ENCODE measurements around the gene UBL4B.

DNA sequence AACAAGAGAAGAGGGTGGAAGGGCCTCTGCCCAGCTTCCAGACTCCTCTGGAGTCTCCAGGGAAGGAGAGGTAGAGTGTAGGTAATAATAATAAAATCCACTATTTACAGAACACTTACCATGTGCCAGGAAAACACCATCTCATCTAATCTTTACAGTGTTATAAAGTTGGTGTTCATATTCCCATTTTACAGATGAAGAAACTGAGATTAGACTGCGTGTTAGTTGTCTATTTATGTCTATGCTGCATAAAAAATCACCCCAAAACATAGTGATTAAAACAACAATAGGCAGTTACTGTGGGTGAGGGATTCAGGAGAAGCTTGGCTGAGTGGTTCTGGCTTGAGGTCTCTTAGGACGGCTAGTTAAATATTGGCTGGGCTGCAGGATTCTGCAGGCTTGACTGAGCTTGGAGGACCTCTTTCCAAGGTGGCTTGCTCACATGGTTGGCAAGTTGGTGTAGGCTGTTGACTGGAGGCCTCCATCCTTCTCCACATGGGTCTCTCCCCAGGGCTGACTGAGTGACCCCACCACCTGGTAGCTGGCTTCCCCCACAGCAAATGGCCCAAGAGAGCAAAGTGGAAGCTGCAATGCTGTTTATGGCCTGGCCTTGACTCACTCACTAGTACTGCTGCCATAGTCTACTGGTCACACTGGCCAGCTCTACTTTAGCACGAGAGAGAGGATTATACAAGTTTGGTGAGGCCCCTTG lies 35.3 kb upstream of the UBL4B start:
- TF ChIP-seq, protein P1, sequence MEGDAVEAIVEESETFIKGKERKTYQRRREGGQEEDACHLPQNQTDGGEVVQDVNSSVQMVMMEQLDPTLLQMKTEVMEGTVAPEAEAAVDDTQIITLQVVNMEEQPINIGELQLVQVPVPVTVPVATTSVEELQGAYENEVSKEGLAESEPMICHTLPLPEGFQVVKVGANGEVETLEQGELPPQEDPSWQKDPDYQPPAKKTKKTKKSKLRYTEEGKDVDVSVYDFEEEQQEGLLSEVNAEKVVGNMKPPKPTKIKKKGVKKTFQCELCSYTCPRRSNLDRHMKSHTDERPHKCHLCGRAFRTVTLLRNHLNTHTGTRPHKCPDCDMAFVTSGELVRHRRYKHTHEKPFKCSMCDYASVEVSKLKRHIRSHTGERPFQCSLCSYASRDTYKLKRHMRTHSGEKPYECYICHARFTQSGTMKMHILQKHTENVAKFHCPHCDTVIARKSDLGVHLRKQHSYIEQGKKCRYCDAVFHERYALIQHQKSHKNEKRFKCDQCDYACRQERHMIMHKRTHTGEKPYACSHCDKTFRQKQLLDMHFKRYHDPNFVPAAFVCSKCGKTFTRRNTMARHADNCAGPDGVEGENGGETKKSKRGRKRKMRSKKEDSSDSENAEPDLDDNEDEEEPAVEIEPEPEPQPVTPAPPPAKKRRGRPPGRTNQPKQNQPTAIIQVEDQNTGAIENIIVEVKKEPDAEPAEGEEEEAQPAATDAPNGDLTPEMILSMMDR (IDR thresholded peaks at IDR 0.05; ENCODE audit: poor library complexity), result no peak
- TF ChIP-seq EZH2phosphoT487 (IDR thresholded peaks at IDR 0.05; ENCODE audit: low read depth, severe bottlenecking, unreplicated experiment), result no peak
